OCI-LY3 (cell line): ENCODE measurements around the gene NEDD4.

Experiments
- H2AFZ ChIP-seq: fragments of 200-600, 300-600 bp; shearing (Covaris generic); 2 replicates; pipeline ENCODE4 v1.6.0; 2014; ENCODE audit warnings: antibody characterized with exemption, low read depth, low read length
- H3K27ac ChIP-seq: fragments of 200-600, 300-600 bp; sonication (generic); 2 replicates; pipeline ENCODE4 v1.5.1; 2014; ENCODE audit warnings: mild to moderate bottlenecking, low read length, moderate library complexity, mixed read lengths
- H3K27me3 ChIP-seq: fragments of 200-600, 300-600 bp; sonication (generic); 2 replicates; pipeline ENCODE4 v1.6.1; 2014; ENCODE audit warnings: low read depth, low read length, mixed read lengths
- H3K36me3 ChIP-seq: fragments of 200-600, 300-600 bp; sonication (generic); replicated peaks from 2 replicates; pipeline ENCODE3; 2014; ENCODE audit warnings: low read depth, low read length, mixed read lengths
- H3K4me1 ChIP-seq: fragments of 300-600, 200-600 bp; sonication (generic); 2 replicates; pipeline ENCODE4 v1.6.1; 2014; ENCODE audit warnings: low read length, mixed read lengths
- H3K4me2 ChIP-seq: fragments of 200-600, 300-600 bp; sonication (generic); 2 replicates; pipeline ENCODE4 v1.6.1; 2014; ENCODE audit warnings: low read length, mixed read lengths
- H3K4me3 ChIP-seq: fragments of 300-600, 200-600 bp; sonication (generic); 2 replicates; pipeline ENCODE4 v1.5.1; 2014; ENCODE audit warnings: antibody characterized with exemption, mild to moderate bottlenecking, low read length, moderate library complexity
- H3K79me2 ChIP-seq: fragments of 300-600, 200-600 bp; shearing (Covaris generic); 2 replicates; pipeline ENCODE4 v1.6.1; 2014; ENCODE audit warnings: mild to moderate bottlenecking, low read length, mixed read lengths
- H3K9ac ChIP-seq: fragments of 300-600, 200-600 bp; shearing (Covaris generic); 2 replicates; pipeline ENCODE4 v1.6.0; 2014; ENCODE audit warnings: mild to moderate bottlenecking, low read length, moderate library complexity
- H3K9me3 ChIP-seq: fragments of 200-600, 300-600 bp; shearing (Covaris generic); 2 replicates; pipeline ENCODE4 v1.6.1; 2014; ENCODE audit warnings: low read length, mixed read lengths; ENCODE audit not compliant: insufficient read depth
- H4K20me1 ChIP-seq: fragments of 200-600, 300-600 bp; sonication (generic); 2 replicates; pipeline ENCODE4 v1.6.1; 2016; ENCODE audit warnings: low read length, mixed read lengths; ENCODE audit not compliant: insufficient read depth
- CTCF ChIP-seq: fragments of 200-600, 300-600 bp; sonication (generic); IDR thresholded peaks from 2 replicates; pipeline ENCODE4 v1.5.1; 2014; ENCODE audit warnings: antibody characterized with exemption, low read length, low read depth
- EZH2phosphoT487 ChIP-seq: fragments of 200-600 bp; shearing (Covaris generic); IDR thresholded peaks from 2 replicates; pipeline ENCODE4 v1.6.1; 2018; ENCODE audit warnings: antibody characterized with exemption, mixed run types, low read depth

Gene NEDD4

DNA sequence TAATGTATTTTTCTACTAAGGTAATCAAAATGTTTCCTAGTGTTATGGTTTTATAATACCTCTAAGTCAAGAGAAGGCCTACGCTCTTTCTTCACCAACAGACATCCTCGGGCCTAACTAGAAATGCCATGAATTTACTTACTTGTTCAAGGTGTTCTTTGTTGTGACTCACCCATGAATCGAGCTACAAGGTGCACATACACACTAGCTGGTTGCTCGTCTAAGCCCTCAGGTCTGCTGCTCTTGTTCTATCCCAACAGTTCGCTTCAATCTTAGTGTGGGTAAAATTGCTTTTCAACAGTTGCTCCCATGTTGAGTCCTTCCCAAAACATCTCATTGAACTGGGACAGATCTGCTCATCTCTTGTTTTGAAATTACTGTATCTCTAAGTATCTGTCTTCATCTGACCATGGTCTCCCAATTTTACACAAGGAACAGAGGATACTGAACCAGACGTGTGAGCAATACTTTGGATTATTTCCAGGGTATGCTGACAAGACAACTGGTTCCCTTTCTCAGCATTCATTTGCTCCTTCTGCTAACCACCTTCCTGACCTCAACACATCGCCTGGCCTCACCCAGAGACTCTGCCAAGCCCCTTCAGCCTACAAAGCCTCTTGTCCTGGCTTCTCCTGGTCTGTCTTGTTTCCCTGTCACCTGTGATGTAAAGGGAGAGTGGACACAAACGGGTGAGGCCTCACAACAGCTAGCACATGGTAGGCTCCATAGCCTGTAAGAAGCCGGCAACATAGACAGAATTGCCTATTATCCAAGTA, 84.2 kb downstream of the NEDD4 start:
- H3K36me3 ChIP-seq = no peaks in the 10 kb centered on the region
- no peak overlapping the region for H3K9ac ChIP-seq
- TF ChIP-seq EZH2phosphoT487 (no peak), CTCF (no peak)
- no peaks in the 10 kb centered on the region for H4K20me1 ChIP-seq
- H3K4me3 ChIP-seq = no peak overlapping the region
- no peak overlapping the region for H2AFZ ChIP-seq
- no peaks in the 10 kb centered on the region for H3K4me1 ChIP-seq
- H3K9me3 ChIP-seq = no peaks in the 10 kb centered on the region
- H3K27ac ChIP-seq = no peak overlapping the region
- H3K27me3 ChIP-seq = no peaks in the 10 kb centered on the region
- no peaks in the 10 kb centered on the region for H3K79me2 ChIP-seq
- H3K4me2 ChIP-seq = no peak overlapping the region

GRCh38 chr15:55907797-55908196, 85.6 kb downstream of the NEDD4 start:
- Histone ChIP-seq H3K9ac (no peak overlapping the region), H2AFZ (no peak overlapping the region), H3K9me3 (no peaks in the 10 kb centered on the region), H3K36me3 (no peaks in the 10 kb centered on the region), H4K20me1 (no peaks in the 10 kb centered on the region), H3K4me1 (no peaks in the 10 kb centered on the region), H3K27ac (no peak overlapping the region), H3K4me3 (no peak overlapping the region), H3K4me2 (no peak overlapping the region), H3K27me3 (no peaks in the 10 kb centered on the region), H3K79me2 (no peaks in the 10 kb centered on the region)
- TF ChIP-seq EZH2phosphoT487 = no peak
- no peak for TF ChIP-seq CTCF

GRCh38 chr15:55902981-55903380, 90.4 kb downstream of the NEDD4 start:
- no peak overlapping the region for H2AFZ ChIP-seq
- no peaks in the 10 kb centered on the region for H3K36me3 ChIP-seq
- no peak overlapping the region for H3K9ac ChIP-seq
- no peaks in the 10 kb centered on the region for H3K79me2 ChIP-seq
- no peaks in the 10 kb centered on the region for H3K4me1 ChIP-seq
- TF ChIP-seq EZH2phosphoT487 (no peak), CTCF (no peak)
- no peak overlapping the region for H3K27ac ChIP-seq
- H3K27me3 ChIP-seq = peaks cover 5% of the 10 kb centered on the region; the same call in 1 of the 2 replicates
- no peak overlapping the region for H3K4me2 ChIP-seq
- no peak overlapping the region for H3K4me3 ChIP-seq
- H4K20me1 ChIP-seq = no peaks in the 10 kb centered on the region
- H3K9me3 ChIP-seq = no peaks in the 10 kb centered on the region

GRCh38 chr15:55900019-55900418, 93.4 kb downstream of the NEDD4 start:
- Histone ChIP-seq H3K4me2 (no peak overlapping the region), H3K4me3 (no peak overlapping the region), H3K27ac (no peak overlapping the region), H2AFZ (no peak overlapping the region), H3K36me3 (no peaks in the 10 kb centered on the region), H3K9me3 (no peaks in the 10 kb centered on the region), H3K9ac (no peak overlapping the region), H4K20me1 (no peaks in the 10 kb centered on the region), H3K79me2 (no peaks in the 10 kb centered on the region), H3K27me3 (peaks cover 5% of the 10 kb centered on the region; the same call in 1 of the 2 replicates), H3K4me1 (peaks cover 4% of the 10 kb centered on the region; the same call in 1 of the 2 replicates)
- TF ChIP-seq EZH2phosphoT487 (no peak), CTCF (no peak)
